ENCODE measurements around the gene DCUN1D5.

Gene DCUN1D5

GRCh38 chr11:103091801-103092524 lies at the start of gene DCUN1D5:
DCUN1D5 (minus strand) TSS chr11:103092160; CDS start chr11:103091872, 288 bp downstream.
- DNase-seq (ENCODE audit: low spot score), result peak; percentile 98

GRCh38 chr11:103125462-103125861 lies 33.5 kb upstream of the DCUN1D5 start:
- DNase-seq (ENCODE audit: low spot score), result no peak

GRCh38 chr11:103114836-103115235 lies 22.9 kb upstream of the DCUN1D5 start:
- no peak for DNase-seq (ENCODE audit: low spot score)

- DNase-seq (ENCODE audit: low spot score), result no peak
Measured at GRCh38 chr11:103112364-103112763, 20.4 kb upstream of the DCUN1D5 start.

GRCh38 chr11:103111400-103111799 lies 19.4 kb upstream of the DCUN1D5 start:
- no peak for DNase-seq (ENCODE audit: low spot score)

GRCh38 chr11:103110391-103110790 lies 18.4 kb upstream of the DCUN1D5 start:
- no peak for DNase-seq (ENCODE audit: low spot score)

- DNase-seq (ENCODE audit: low spot score), result no peak
Measured at GRCh38 chr11:103109818-103110388, 17.9 kb upstream of the DCUN1D5 start.

- peak; percentile 93 for DNase-seq (ENCODE audit: low spot score)
Measured at GRCh38 chr11:103108933-103109817, 17.2 kb upstream of the DCUN1D5 start, which contains the start of gene DYNC2H1. DYNC2H1 (plus strand) TSS chr11:103109426; CDS start chr11:103109575, 149 bp downstream.

GRCh38 chr11:103097279-103097678 lies 5.3 kb upstream of the DCUN1D5 start:
- no peak for DNase-seq (ENCODE audit: low spot score)

- DNase-seq (ENCODE audit: low spot score), result peak; percentile 37
Measured at GRCh38 chr11:103091064-103091800, 728 bp downstream of the DCUN1D5 start.

GRCh38 chr11:103086461-103086860 lies 5.5 kb downstream of the DCUN1D5 start:
- no peak for DNase-seq (ENCODE audit: low spot score)

GRCh38 chr11:103085758-103086365 lies 6.1 kb downstream of the DCUN1D5 start:
- no peak for DNase-seq (ENCODE audit: low spot score)

- DNase-seq (ENCODE audit: low spot score), result no peak
Measured at GRCh38 chr11:103079833-103080232, 12.1 kb downstream of the DCUN1D5 start.

- DNase-seq (ENCODE audit: low spot score), result no peak
Measured at GRCh38 chr11:103078710-103079109, 13.2 kb downstream of the DCUN1D5 start.

- no peak for DNase-seq (ENCODE audit: low spot score)
Measured at GRCh38 chr11:103077554-103077953, 14.4 kb downstream of the DCUN1D5 start.

GRCh38 chr11:103076361-103076760 lies 15.6 kb downstream of the DCUN1D5 start:
- no peak for DNase-seq (ENCODE audit: low spot score)

- DNase-seq (ENCODE audit: low spot score), result no peak
Measured at GRCh38 chr11:103071008-103071407, 21.0 kb downstream of the DCUN1D5 start.

GRCh38 chr11:103070142-103070541 lies 21.8 kb downstream of the DCUN1D5 start:
- no peak for DNase-seq (ENCODE audit: low spot score)

GRCh38 chr11:103069367-103069766 lies 22.6 kb downstream of the DCUN1D5 start:
- no peak for DNase-seq (ENCODE audit: low spot score)

GRCh38 chr11:103067118-103067517 lies 24.8 kb downstream of the DCUN1D5 start:
- DNase-seq (ENCODE audit: low spot score), result no peak

- no peak for DNase-seq (ENCODE audit: low spot score)
Measured at GRCh38 chr11:103061656-103062055, 30.3 kb downstream of the DCUN1D5 start.
